HEK293 (cell line): Measurements from ENCODE around the gene TDRD3.

ENCODE experiments used
- CTCF ChIA-PET: fragments of 350-600 bp; formaldehyde crosslinking; extraction: SDS; loops from one replicate; lab custom pipeline; 2021; ENCODE audit warnings: antibody characterized with exemption; lab: Yijun Ruan, JAX
- POLR2A ChIA-PET: fragments of 300-600 bp; formaldehyde crosslinking; extraction: SDS; loops from one replicate; lab custom pipeline; 2020; ENCODE audit warnings: antibody characterized with exemption, inconsistent platforms; lab: Yijun Ruan, JAX
- H3K27ac ChIP-seq: fragments of 200-500 bp; sonication (Bioruptor generic); 2 replicates; pipeline ENCODE4 v1.5.1; 2014; ENCODE audit warnings: low read depth, low read length, control low read depth, inconsistent platforms; ENCODE audit errors: extremely low read depth
- H3K36me3 ChIP-seq, 2 experiments: fragments of 200-500 bp in 1 of 2; sonication (Bioruptor generic) in 1 of 2; 1 replicate in 1 of 2; 2 replicates in 1 of 2; pipeline ENCODE4 v1.5.1; 2014 to 2017; ENCODE audit warnings: inconsistent platforms in 2 of 2, low read length in 2 of 2; ENCODE audit not compliant: control insufficient read depth in 2 of 2, insufficient read depth in 1 of 2
- H3K4me1 ChIP-seq: fragments of 200-500 bp; sonication (Bioruptor generic); 2 replicates; pipeline ENCODE4 v1.5.1; 2014; ENCODE audit warnings: mild to moderate bottlenecking, low read length, inconsistent platforms; ENCODE audit not compliant: control insufficient read depth, insufficient read depth
- H3K4me3 ChIP-seq: 2 replicates; pipeline ENCODE4 v1.5.1; 2011; ENCODE audit warnings: low read depth, mild to moderate bottlenecking, control low read depth, low read length, moderate library complexity
- H3K9me3 ChIP-seq: fragments of 200-500 bp; sonication (Bioruptor generic); 2 replicates; pipeline ENCODE4 v1.5.1; 2014; ENCODE audit warnings: low read depth, low read length, inconsistent platforms; ENCODE audit not compliant: control insufficient read depth, insufficient read depth
- EGR2 ChIP-seq: fragments of 450-650 bp; formaldehyde crosslinking; IDR thresholded peaks from 2 replicates; pipeline ENCODE4 v1.5.1; 2016; ENCODE audit warnings: low read depth, missing biosample characterization, missing genetic modification characterization
- KLF8 ChIP-seq: fragments of 450-650 bp; formaldehyde crosslinking; IDR thresholded peaks from 2 replicates; pipeline ENCODE4 v1.5.1; 2016; ENCODE audit warnings: missing biosample characterization, missing genetic modification characterization
- RBAK ChIP-seq: fragments of 450-650 bp; formaldehyde crosslinking; IDR thresholded peaks from 2 replicates; pipeline ENCODE4 v1.5.1; 2016; ENCODE audit warnings: missing biosample characterization, missing genetic modification characterization
- SALL2 ChIP-seq: fragments of 450-650 bp; formaldehyde crosslinking; IDR thresholded peaks from 2 replicates; pipeline ENCODE4 v1.5.0; 2017; ENCODE audit warnings: missing biosample characterization, mild to moderate bottlenecking, missing genetic modification characterization, borderline replicate concordance
- SCRT1 ChIP-seq: fragments of 450-650 bp; formaldehyde crosslinking; IDR thresholded peaks from 2 replicates; pipeline ENCODE4 v1.5.1; 2016; ENCODE audit warnings: missing biosample characterization, missing genetic modification characterization, borderline replicate concordance
- SP7 ChIP-seq: fragments of 450-650 bp; formaldehyde crosslinking; IDR thresholded peaks from 2 replicates; pipeline ENCODE4 v1.5.1; 2016; ENCODE audit warnings: missing biosample characterization, missing genetic modification characterization
- TRIM28 ChIP-seq: IDR thresholded peaks from 2 replicates; pipeline ENCODE4 v1.6.1; 2011; ENCODE audit warnings: low read length, control low read depth, borderline replicate concordance
- WT1 ChIP-seq: fragments of 450-650 bp; formaldehyde crosslinking; IDR thresholded peaks from 2 replicates; pipeline ENCODE4 v1.5.1; 2016; ENCODE audit warnings: missing biosample characterization, missing genetic modification characterization
- ZBTB7A ChIP-seq: fragments of 450-650 bp; formaldehyde crosslinking; IDR thresholded peaks from 2 replicates; pipeline ENCODE4 v1.5.1; 2016; ENCODE audit warnings: low read depth, missing biosample characterization, missing genetic modification characterization
- ZFP3 ChIP-seq: fragments of 450-650 bp; formaldehyde crosslinking; IDR thresholded peaks from 2 replicates; pipeline ENCODE4 v1.5.1; 2016; ENCODE audit warnings: low read depth, missing biosample characterization, missing genetic modification characterization
- ZIC2 ChIP-seq: fragments of 450-650 bp; formaldehyde crosslinking; IDR thresholded peaks from 2 replicates; pipeline ENCODE4 v1.5.1; 2016; ENCODE audit warnings: missing biosample characterization, missing genetic modification characterization
- ZNF132 ChIP-seq: fragments of 450-650 bp; formaldehyde crosslinking; IDR thresholded peaks from 2 replicates; pipeline ENCODE4 v1.5.1; 2017; ENCODE audit warnings: missing biosample characterization, missing genetic modification characterization, borderline replicate concordance
- ZNF221 ChIP-seq: fragments of 450-650 bp; formaldehyde crosslinking; IDR thresholded peaks from 2 replicates; pipeline ENCODE4 v1.5.1; 2017; ENCODE audit warnings: missing biosample characterization, missing genetic modification characterization, borderline replicate concordance
- ZNF350 ChIP-seq: fragments of 450-650 bp; formaldehyde crosslinking; IDR thresholded peaks from 2 replicates; pipeline ENCODE4 v1.5.0; 2017; ENCODE audit warnings: missing biosample characterization, mild to moderate bottlenecking, missing genetic modification characterization
- ZNF366 ChIP-seq: fragments of 450-650 bp; formaldehyde crosslinking; conservative IDR thresholded peaks from 2 replicates; pipeline ENCODE4 v1.5.1; 2016; ENCODE audit warnings: missing biosample characterization, missing genetic modification characterization
- ZNF549 ChIP-seq: fragments of 450-650 bp; IDR thresholded peaks from 2 replicates; pipeline ENCODE4 v1.5.1; 2018; ENCODE audit warnings: missing biosample characterization, missing genetic modification characterization, mild to moderate bottlenecking, inconsistent platforms, moderate library complexity
- ZNF555 ChIP-seq: fragments of 450-650 bp; formaldehyde crosslinking; conservative IDR thresholded peaks from 2 replicates; pipeline ENCODE4 v1.5.1; 2017; ENCODE audit warnings: missing biosample characterization, mild to moderate bottlenecking, missing genetic modification characterization, inconsistent platforms
- ZNF585B ChIP-seq: fragments of 450-650 bp; formaldehyde crosslinking; IDR thresholded peaks from 2 replicates; pipeline ENCODE4 v1.5.1; 2016; ENCODE audit warnings: missing biosample characterization, missing genetic modification characterization
- ZNF600 ChIP-seq: fragments of 450-650 bp; formaldehyde crosslinking; IDR thresholded peaks from 2 replicates; pipeline ENCODE4 v1.5.1; 2016; ENCODE audit warnings: missing biosample characterization, missing genetic modification characterization
- ZNF670 ChIP-seq: fragments of 450-650 bp; formaldehyde crosslinking; IDR thresholded peaks from 2 replicates; pipeline ENCODE4 v1.5.1; 2016; ENCODE audit warnings: missing biosample characterization, missing genetic modification characterization, low read depth
- ZNF707 ChIP-seq: fragments of 450-650 bp; formaldehyde crosslinking; IDR thresholded peaks from 2 replicates; pipeline ENCODE4 v1.5.1; 2016; ENCODE audit warnings: missing biosample characterization, missing genetic modification characterization
- ZNF768 ChIP-seq: fragments of 450-650 bp; formaldehyde crosslinking; IDR thresholded peaks from 2 replicates; pipeline ENCODE4 v1.5.1; 2018; ENCODE audit warnings: missing biosample characterization, mild to moderate bottlenecking, missing genetic modification characterization
- ZNF837 ChIP-seq: fragments of 450-650 bp; formaldehyde crosslinking; IDR thresholded peaks from 2 replicates; pipeline ENCODE4 v1.5.1; 2016; ENCODE audit warnings: missing biosample characterization, missing genetic modification characterization
- ZSCAN5A ChIP-seq: fragments of 450-650 bp; formaldehyde crosslinking; IDR thresholded peaks from 2 replicates; pipeline ENCODE4 v1.5.1; 2016; ENCODE audit warnings: missing biosample characterization, missing genetic modification characterization
- TF ChIP-seq, protein P1 (sequence below): fragments of 450-650 bp; IDR thresholded peaks from 2 replicates; pipeline ENCODE4 v1.5.1; 2018; ENCODE audit warnings: missing biosample characterization, mild to moderate bottlenecking, missing genetic modification characterization
- TF ChIP-seq, protein P2 (sequence below): fragments of 450-650 bp; formaldehyde crosslinking; IDR thresholded peaks from 2 replicates; pipeline ENCODE4 v1.5.1; 2017; ENCODE audit warnings: missing biosample characterization, missing genetic modification characterization

The TDRD3 gene

DNA sequence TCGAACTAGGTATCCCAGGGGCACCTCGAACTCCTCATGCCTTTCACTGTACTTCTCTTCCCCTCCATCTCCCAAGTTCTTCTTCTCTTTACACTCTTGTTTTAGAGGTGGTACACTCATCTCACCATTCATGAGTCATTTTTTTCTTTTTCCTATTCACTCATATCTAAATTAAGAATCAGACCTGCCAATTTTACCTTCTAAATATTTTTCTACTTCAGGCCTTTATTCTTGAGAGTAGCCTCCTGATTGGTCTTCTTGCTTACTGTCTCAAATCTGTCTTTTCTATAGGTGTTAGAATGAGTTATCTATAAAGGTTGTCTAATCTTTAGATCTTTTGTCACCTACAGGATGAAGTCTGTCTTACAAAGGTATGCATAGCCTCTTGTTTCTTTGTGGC is 20.7 kb downstream of the TDRD3 start:
- Histone ChIP-seq H3K4me3 (no peak overlapping the region), H3K4me1 (peaks cover 3% of the 10 kb centered on the region; the same call in 1 of the 2 replicates), H3K27ac (no peak overlapping the region)
- ChIA-PET POLR2A (no interaction called here), CTCF (no interaction called here)
- no peak for TF ChIP-seq SP7
- TF ChIP-seq ZNF221 (tag by site-specific recombination) = no peak
- TF ChIP-seq WT1 (tag by site-specific recombination) = no peak
- TF ChIP-seq EGR2 (tag by site-specific recombination) = no peak
- no peak for TF ChIP-seq KLF8 (tag by site-specific recombination)
- no peak for TF ChIP-seq ZNF555 (tag by site-specific recombination)
- TF ChIP-seq, all 188 proteins: peak for 0
- no peaks in the 10 kb centered on the region for H3K36me3 ChIP-seq
- H3K9me3 ChIP-seq = no peaks in the 10 kb centered on the region

DNA sequence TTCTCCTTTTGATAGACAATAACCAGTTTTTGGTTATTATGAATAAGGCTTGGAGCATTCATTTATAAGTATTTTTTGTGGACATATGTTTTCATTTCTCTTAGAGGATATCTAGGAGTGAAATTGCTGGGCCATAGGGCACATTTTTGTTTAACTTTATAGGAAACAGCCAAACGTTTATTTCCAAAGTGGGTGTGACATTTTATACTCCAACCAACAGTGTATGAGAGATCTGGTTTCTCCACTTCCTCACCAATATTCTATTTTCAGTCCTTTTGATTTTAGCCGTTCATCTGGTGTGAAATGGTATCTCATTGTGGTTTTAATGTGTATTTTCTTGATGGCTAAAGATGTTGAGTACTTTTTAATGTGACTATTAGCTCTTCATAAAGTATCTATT is 21.9 kb downstream of the TDRD3 start:
- TF ChIP-seq RBAK (no peak), SCRT1 (tag by site-specific recombination) (no peak), ZNF600 (tag by site-specific recombination) (no peak), ZNF837 (tag by site-specific recombination) (no peak), ZNF350 (tag by site-specific recombination) (no peak), ZNF707 (tag by site-specific recombination) (no peak), ZIC2 (tag by site-specific recombination) (no peak), ZNF768 (tag by site-specific recombination) (no peak), ZNF585B (tag by site-specific recombination) (no peak), ZNF549 (tag by site-specific recombination) (no peak)
- TF ChIP-seq, protein P1, sequence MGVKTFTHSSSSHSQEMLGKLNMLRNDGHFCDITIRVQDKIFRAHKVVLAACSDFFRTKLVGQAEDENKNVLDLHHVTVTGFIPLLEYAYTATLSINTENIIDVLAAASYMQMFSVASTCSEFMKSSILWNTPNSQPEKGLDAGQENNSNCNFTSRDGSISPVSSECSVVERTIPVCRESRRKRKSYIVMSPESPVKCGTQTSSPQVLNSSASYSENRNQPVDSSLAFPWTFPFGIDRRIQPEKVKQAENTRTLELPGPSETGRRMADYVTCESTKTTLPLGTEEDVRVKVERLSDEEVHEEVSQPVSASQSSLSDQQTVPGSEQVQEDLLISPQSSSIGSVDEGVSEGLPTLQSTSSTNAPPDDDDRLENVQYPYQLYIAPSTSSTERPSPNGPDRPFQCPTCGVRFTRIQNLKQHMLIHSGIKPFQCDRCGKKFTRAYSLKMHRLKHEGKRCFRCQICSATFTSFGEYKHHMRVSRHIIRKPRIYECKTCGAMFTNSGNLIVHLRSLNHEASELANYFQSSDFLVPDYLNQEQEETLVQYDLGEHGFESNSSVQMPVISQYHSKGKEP (tag by site-specific recombination) = no peak
- POLR2A ChIA-PET = no interaction called here
- no peaks in the 10 kb centered on the region for H3K9me3 ChIP-seq
- CTCF ChIA-PET = no interaction called here
- H3K27ac ChIP-seq = no peak overlapping the region
- H3K36me3 ChIP-seq = no peaks in the 10 kb centered on the region
- no peak overlapping the region for H3K4me3 ChIP-seq
- no peaks in the 10 kb centered on the region for H3K4me1 ChIP-seq

GRCh38 chr13:60425332-60425731 is 28.3 kb downstream of the TDRD3 start:
- Histone ChIP-seq H3K4me1 (no peaks in the 10 kb centered on the region), H3K27ac (no peak overlapping the region), H3K4me3 (no peak overlapping the region), H3K36me3 (no peaks in the 10 kb centered on the region), H3K9me3 (no peaks in the 10 kb centered on the region)
- no peak for TF ChIP-seq ZNF555 (tag by site-specific recombination)
- no peak for TF ChIP-seq SALL2 (tag by site-specific recombination)
- no peak for TF ChIP-seq TRIM28
- no peak for TF ChIP-seq ZSCAN5A (tag by site-specific recombination)
- no peak for TF ChIP-seq ZNF366 (tag by site-specific recombination)
- TF ChIP-seq ZNF670 (tag by site-specific recombination) = no peak
- TF ChIP-seq, protein P2, sequence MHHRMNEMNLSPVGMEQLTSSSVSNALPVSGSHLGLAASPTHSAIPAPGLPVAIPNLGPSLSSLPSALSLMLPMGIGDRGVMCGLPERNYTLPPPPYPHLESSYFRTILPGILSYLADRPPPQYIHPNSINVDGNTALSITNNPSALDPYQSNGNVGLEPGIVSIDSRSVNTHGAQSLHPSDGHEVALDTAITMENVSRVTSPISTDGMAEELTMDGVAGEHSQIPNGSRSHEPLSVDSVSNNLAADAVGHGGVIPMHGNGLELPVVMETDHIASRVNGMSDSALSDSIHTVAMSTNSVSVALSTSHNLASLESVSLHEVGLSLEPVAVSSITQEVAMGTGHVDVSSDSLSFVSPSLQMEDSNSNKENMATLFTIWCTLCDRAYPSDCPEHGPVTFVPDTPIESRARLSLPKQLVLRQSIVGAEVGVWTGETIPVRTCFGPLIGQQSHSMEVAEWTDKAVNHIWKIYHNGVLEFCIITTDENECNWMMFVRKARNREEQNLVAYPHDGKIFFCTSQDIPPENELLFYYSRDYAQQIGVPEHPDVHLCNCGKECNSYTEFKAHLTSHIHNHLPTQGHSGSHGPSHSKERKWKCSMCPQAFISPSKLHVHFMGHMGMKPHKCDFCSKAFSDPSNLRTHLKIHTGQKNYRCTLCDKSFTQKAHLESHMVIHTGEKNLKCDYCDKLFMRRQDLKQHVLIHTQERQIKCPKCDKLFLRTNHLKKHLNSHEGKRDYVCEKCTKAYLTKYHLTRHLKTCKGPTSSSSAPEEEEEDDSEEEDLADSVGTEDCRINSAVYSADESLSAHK (tag by site-specific recombination) = no peak
- no peak for TF ChIP-seq ZBTB7A (tag by site-specific recombination)
- TF ChIP-seq ZNF132 (tag by site-specific recombination) = no peak
- no peak for TF ChIP-seq ZFP3 (tag by site-specific recombination)
- ChIA-PET POLR2A (no interaction called here), CTCF (no interaction called here)
